ENCODE measurements around the gene ZDHHC1. TPM values are rescaled to one million over a fixed set of nuclear protein-coding genes. Genes with fewer than 3 reads are reported as not detected.

The ZDHHC1 gene
- total RNA-seq, 2 donors from 2014 or later, result 8.4 to 10.6 TPM

DNA sequence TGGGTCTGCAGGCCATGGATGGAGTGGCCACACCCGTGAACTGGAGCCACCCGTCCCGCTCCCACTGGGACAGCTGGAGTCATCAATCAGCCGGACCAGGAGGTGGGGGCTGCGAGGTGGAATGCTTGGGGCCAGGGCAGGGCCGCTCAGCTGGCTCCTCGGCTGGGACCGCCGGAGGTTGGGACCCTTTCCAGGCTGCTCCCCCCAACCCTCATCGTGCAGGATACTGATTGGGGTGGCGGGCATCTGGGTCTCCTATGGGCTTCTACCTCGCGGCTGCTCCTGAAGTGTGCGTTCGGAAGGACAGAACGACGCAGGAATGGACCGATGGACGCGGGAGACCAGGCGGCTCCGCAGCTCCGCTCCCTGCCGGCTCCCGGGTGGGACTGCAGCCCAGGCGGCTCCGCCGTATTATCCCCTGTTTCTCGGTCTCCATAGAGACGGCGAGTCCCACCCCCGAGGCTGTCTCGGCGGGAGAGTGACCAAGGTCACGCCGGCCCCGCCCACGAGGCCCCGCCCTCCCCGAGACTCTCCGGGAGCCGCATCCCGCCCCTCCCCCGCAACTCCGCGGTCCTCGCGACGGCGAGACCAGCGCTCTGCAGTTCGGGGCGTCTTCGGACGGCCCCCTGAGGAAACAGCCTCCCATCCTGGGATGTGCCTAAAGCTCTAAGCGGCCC is 23.0 kb downstream of the ZDHHC1 start, which contains the start of gene TPPP3:
TPPP3 (minus strand) TSS at position 388 of the 677 bp plus-strand sequence. CDS start 2,387 bp downstream, outside the sequence.
- peak; percentile 92 for DNase-seq
- H3K27ac Mint-ChIP-seq, result no peak within 1 kb of the TSS
- H3K9ac ChIP-seq (ENCODE audit: extremely low read depth, low read length, poor library complexity, severe bottlenecking), result peak within 1 kb of the TSS; percentile 20
- peaks cover 72% of the 10 kb centered on the region for H3K27me3 Mint-ChIP-seq (ENCODE audit: insufficient read depth)
- no peaks in the 10 kb centered on the region for H3K36me3 Mint-ChIP-seq (ENCODE audit: low read depth)
- no peaks in the 10 kb centered on the region for H3K9me3 Mint-ChIP-seq
- H3K9me3 ChIP-seq (ENCODE audit: control insufficient read depth, low read length), result no peaks in the 10 kb centered on the region
- peak within 1 kb of the TSS; percentile 56 for H3K4me3 ChIP-seq (ENCODE audit: low read length)
- WGBS, 2 experiments (ENCODE audit: insufficient coverage in 1 of 2, insufficient read length in 1 of 2), result 5 to 8% methylated on average over 8 to 56 of the region's 56 CpGs
- peaks cover 3% of the 10 kb centered on the region for H3K4me1 Mint-ChIP-seq
- peaks cover 44% of the 10 kb centered on the region for H3K27me3 ChIP-seq (ENCODE audit: control insufficient read depth, insufficient read depth, low read length, poor library complexity, severe bottlenecking)
- H3K27ac ChIP-seq (ENCODE audit: low read depth, low read length), result no peak within 1 kb of the TSS
- no peaks in the 10 kb centered on the region for H3K36me3 ChIP-seq (ENCODE audit: control insufficient read depth, insufficient read depth, low read length)
- H3K4me3 Mint-ChIP-seq, result peak within 1 kb of the TSS; percentile 34
- TF ChIP-seq, protein P1, sequence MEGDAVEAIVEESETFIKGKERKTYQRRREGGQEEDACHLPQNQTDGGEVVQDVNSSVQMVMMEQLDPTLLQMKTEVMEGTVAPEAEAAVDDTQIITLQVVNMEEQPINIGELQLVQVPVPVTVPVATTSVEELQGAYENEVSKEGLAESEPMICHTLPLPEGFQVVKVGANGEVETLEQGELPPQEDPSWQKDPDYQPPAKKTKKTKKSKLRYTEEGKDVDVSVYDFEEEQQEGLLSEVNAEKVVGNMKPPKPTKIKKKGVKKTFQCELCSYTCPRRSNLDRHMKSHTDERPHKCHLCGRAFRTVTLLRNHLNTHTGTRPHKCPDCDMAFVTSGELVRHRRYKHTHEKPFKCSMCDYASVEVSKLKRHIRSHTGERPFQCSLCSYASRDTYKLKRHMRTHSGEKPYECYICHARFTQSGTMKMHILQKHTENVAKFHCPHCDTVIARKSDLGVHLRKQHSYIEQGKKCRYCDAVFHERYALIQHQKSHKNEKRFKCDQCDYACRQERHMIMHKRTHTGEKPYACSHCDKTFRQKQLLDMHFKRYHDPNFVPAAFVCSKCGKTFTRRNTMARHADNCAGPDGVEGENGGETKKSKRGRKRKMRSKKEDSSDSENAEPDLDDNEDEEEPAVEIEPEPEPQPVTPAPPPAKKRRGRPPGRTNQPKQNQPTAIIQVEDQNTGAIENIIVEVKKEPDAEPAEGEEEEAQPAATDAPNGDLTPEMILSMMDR (conservative IDR thresholded peaks at IDR 0.05), result peak; percentile 80
- peaks cover 11% of the 10 kb centered on the region for H3K4me1 ChIP-seq (ENCODE audit: control insufficient read depth, insufficient read depth, low read length)

DNA sequence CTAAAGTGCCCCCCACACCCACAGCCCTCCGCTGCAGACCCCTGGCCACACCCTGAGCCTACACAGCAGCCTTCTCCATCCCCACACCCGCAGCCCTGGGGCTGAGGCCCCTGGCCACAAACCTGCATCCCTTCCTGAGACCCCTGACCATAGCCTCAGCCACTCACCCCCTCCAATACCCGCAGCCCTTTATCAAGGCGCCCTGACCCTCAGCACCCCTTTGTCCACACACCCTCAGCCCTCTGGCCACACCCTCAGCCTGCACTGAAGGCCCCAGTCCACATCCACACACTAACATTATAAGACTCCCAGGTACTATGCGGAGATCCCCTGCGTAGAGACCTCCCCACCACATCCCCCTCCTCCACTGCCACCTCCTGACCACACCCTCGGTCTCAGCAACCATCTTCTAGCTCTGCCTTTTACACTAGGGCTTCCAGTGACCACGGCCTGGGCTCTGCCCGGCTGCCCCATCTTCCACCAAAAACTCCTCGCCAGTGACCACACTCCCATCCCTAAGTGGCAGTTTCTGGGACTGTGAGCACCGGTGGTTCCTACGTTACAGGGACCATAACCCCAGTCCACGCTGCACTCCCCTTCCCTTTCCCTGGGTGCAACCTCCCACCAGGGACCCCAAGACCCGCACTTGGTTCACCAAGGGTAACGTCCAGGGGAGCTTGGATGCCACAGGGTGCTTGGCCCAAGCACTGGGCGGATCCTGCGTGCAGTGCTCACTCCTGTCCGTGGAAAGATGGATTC is 23.8 kb downstream of the ZDHHC1 start:
- no peak overlapping the region for H3K9ac ChIP-seq (ENCODE audit: extremely low read depth, low read length, poor library complexity, severe bottlenecking)
- peaks cover 44% of the 10 kb centered on the region for H3K27me3 ChIP-seq (ENCODE audit: control insufficient read depth, insufficient read depth, low read length, poor library complexity, severe bottlenecking)
- TF ChIP-seq, protein P1 (conservative IDR thresholded peaks at IDR 0.05), result no peak
- no peak overlapping the region for H3K27ac Mint-ChIP-seq
- H3K27me3 Mint-ChIP-seq (ENCODE audit: insufficient read depth), result peaks cover 72% of the 10 kb centered on the region
- no peak overlapping the region for H3K4me3 Mint-ChIP-seq
- no peaks in the 10 kb centered on the region for H3K36me3 ChIP-seq (ENCODE audit: control insufficient read depth, insufficient read depth, low read length)
- peak overlapping the region; percentile 56 for H3K4me3 ChIP-seq (ENCODE audit: low read length)
- H3K4me1 ChIP-seq (ENCODE audit: control insufficient read depth, insufficient read depth, low read length), result peaks cover 11% of the 10 kb centered on the region
- no peak for DNase-seq
- H3K9me3 Mint-ChIP-seq, result no peaks in the 10 kb centered on the region
- no peaks in the 10 kb centered on the region for H3K9me3 ChIP-seq (ENCODE audit: control insufficient read depth, low read length)
- 83 to 89% methylated on average over 14 to 18 of the region's 18 CpGs for WGBS, 2 experiments (ENCODE audit: insufficient coverage in 1 of 2, insufficient read length in 1 of 2)
- peaks cover 3% of the 10 kb centered on the region for H3K4me1 Mint-ChIP-seq
- H3K36me3 Mint-ChIP-seq (ENCODE audit: low read depth), result no peaks in the 10 kb centered on the region
- no peak overlapping the region for H3K27ac ChIP-seq (ENCODE audit: low read depth, low read length)

DNA sequence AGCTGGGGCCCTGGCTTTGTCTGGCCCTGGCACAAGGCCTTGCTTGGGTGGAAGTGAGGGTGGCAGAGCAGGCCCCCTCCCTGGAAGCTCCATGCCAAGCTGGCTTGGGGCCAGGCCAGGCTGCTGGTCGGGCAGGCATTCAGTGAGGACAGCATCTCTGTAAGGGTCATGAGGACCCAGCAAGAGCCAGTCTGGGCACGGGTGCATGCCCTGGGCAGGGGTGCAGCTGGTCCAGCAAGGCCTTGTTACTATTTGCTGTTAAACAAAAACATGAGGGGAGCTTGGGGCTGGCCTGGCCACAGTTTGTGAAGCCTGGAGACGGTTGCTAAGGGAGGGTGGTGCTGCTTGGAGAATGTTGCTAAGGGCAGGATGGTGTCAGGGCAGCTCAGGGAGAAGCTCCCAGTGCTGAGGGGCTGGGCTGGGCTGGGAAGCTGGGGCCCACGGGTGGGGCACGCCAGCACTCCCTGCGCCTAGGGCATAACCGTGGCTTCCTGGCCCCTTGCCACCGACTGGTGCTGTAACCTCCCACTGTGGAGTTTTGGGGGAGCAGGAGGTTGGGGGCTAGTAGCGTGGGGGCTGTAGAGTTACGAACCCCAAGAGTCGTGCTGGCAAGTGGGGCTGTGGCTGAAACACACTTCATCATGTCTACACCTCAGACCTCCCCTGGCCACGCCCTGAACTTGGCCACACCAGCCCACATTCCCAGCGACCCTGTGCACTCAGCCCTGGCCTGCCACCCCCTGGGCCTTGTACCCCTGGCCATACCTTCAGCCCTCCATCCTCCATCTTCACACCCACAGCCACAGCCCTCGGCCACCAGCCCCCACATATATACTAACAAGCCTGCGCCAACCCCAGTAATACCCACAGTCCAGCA is 24.6 kb downstream of the ZDHHC1 start:
- Mint-ChIP-seq H3K4me1 (peaks cover 3% of the 10 kb centered on the region), H3K9me3 (no peaks in the 10 kb centered on the region), H3K36me3 (ENCODE audit: low read depth) (no peaks in the 10 kb centered on the region), H3K27me3 (ENCODE audit: insufficient read depth) (peaks cover 68% of the 10 kb centered on the region), H3K27ac (no peak overlapping the region), H3K4me3 (no peak overlapping the region)
- Histone ChIP-seq H3K9ac (ENCODE audit: extremely low read depth, low read length, poor library complexity, severe bottlenecking) (no peak overlapping the region), H3K4me3 (ENCODE audit: low read length) (no peak overlapping the region), H3K36me3 (ENCODE audit: control insufficient read depth, insufficient read depth, low read length) (no peaks in the 10 kb centered on the region), H3K27me3 (ENCODE audit: control insufficient read depth, insufficient read depth, low read length, poor library complexity, severe bottlenecking) (peaks cover 44% of the 10 kb centered on the region), H3K27ac (ENCODE audit: low read depth, low read length) (no peak overlapping the region), H3K4me1 (ENCODE audit: control insufficient read depth, insufficient read depth, low read length) (peaks cover 8% of the 10 kb centered on the region), H3K9me3 (ENCODE audit: control insufficient read depth, low read length) (no peaks in the 10 kb centered on the region)
- WGBS, 2 experiments (ENCODE audit: insufficient coverage in 1 of 2, insufficient read length in 1 of 2), result 85 to 91% methylated on average over 11 to 15 of the region's 15 CpGs
- no peak for DNase-seq
- TF ChIP-seq, protein P1 (conservative IDR thresholded peaks at IDR 0.05), result no peak

Data from endodermal cell (in vitro differentiated cells).